ENCODE measurements around the gene ABRACL. TPM values are rescaled to one million over a fixed set of nuclear protein-coding genes. Genes with fewer than 3 reads are reported as not detected.

ABRACL gene
- polyA plus RNA-seq, 1 donor (not counting 4 experiments of a cell fraction or from before 2014, with no cell fraction given): 120 TPM

GRCh38 chr6:139008117-139008516 lies 20.4 kb upstream of the ABRACL start:
- no peak for DNase-seq (ENCODE audit: low read depth, low spot score)
- FAIRE-seq: no peak
- Histone ChIP-seq H3K36me3 (ENCODE audit: control insufficient read depth in 2 of 2, extremely low read depth in 1 of 2, insufficient read depth in 2 of 2, low read length in 2 of 2) (no peaks in the 10 kb centered on the region), H3K9me1 (ENCODE audit: control insufficient read depth, extremely low read depth, insufficient read depth, low read length) (no peaks in the 10 kb centered on the region), H3K4me2 (ENCODE audit: control insufficient read depth, extremely low read depth, insufficient read depth, low read depth, low read length) (no peak overlapping the region), H3K4me1 (ENCODE audit: control insufficient read depth, extremely low read depth, insufficient read depth, low read length) (no peaks in the 10 kb centered on the region), H3K9ac (ENCODE audit: control insufficient read depth, extremely low read depth, insufficient read depth, low read length) (no peak overlapping the region), H2AFZ (ENCODE audit: control insufficient read depth, low read length) (no peak overlapping the region), H3K4me3 (ENCODE audit: control insufficient read depth in 2 of 3, extremely low read depth in 1 of 3, insufficient read depth in 2 of 3, low read depth in 1 of 3, low read length in 3 of 3) (no peak overlapping the region), H3K79me2 (ENCODE audit: control insufficient read depth, insufficient read depth, low read length) (no peaks in the 10 kb centered on the region), H3K27me3 (ENCODE audit: control insufficient read depth, extremely low read depth, insufficient read depth, low read length) (no peaks in the 10 kb centered on the region), H4K20me1 (ENCODE audit: control insufficient read depth, extremely low read depth, insufficient read depth, low read length) (no peaks in the 10 kb centered on the region), H3K9me3 (ENCODE audit: control insufficient read depth, low read depth, low read length) (no peaks in the 10 kb centered on the region), H3K27ac (ENCODE audit: control insufficient read depth, insufficient read depth, low read length) (no peak overlapping the region)
- TF ChIP-seq, protein P1, sequence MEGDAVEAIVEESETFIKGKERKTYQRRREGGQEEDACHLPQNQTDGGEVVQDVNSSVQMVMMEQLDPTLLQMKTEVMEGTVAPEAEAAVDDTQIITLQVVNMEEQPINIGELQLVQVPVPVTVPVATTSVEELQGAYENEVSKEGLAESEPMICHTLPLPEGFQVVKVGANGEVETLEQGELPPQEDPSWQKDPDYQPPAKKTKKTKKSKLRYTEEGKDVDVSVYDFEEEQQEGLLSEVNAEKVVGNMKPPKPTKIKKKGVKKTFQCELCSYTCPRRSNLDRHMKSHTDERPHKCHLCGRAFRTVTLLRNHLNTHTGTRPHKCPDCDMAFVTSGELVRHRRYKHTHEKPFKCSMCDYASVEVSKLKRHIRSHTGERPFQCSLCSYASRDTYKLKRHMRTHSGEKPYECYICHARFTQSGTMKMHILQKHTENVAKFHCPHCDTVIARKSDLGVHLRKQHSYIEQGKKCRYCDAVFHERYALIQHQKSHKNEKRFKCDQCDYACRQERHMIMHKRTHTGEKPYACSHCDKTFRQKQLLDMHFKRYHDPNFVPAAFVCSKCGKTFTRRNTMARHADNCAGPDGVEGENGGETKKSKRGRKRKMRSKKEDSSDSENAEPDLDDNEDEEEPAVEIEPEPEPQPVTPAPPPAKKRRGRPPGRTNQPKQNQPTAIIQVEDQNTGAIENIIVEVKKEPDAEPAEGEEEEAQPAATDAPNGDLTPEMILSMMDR (optimal IDR thresholded peaks at IDR 0.05 in 1 of 3, IDR thresholded peaks at IDR 0.05 in 1 of 3, conservative IDR thresholded peaks at IDR 0.05 in 1 of 3; ENCODE audit: extremely low read depth in 1 of 3, insufficient read depth in 2 of 3, low read length in 3 of 3): no peak
- no peak for TF ChIP-seq EZH2 (IDR thresholded peaks at IDR 0.05; ENCODE audit: low read length)
- dilution Hi-C loops (cut with MboI; ENCODE audit: extremely low pct_ligation_motif_present, low sequenced_read_pairs): no loop called here

- dilution Hi-C loops (cut with MboI; ENCODE audit: extremely low pct_ligation_motif_present, low sequenced_read_pairs): no loop called here
- no peaks in the 10 kb centered on the region for H3K4me1 ChIP-seq (ENCODE audit: control insufficient read depth, extremely low read depth, insufficient read depth, low read length)
- no peak overlapping the region for H3K4me2 ChIP-seq (ENCODE audit: control insufficient read depth, extremely low read depth, insufficient read depth, low read depth, low read length)
- no peak for TF ChIP-seq EZH2 (IDR thresholded peaks at IDR 0.05; ENCODE audit: low read length)
- TF ChIP-seq, protein P1 (optimal IDR thresholded peaks at IDR 0.05 in 1 of 3, IDR thresholded peaks at IDR 0.05 in 1 of 3, conservative IDR thresholded peaks at IDR 0.05 in 1 of 3; ENCODE audit: extremely low read depth in 1 of 3, insufficient read depth in 2 of 3, low read length in 3 of 3): no peak
- no peaks in the 10 kb centered on the region for H3K27me3 ChIP-seq (ENCODE audit: control insufficient read depth, extremely low read depth, insufficient read depth, low read length)
- no peaks in the 10 kb centered on the region for H3K36me3 ChIP-seq (ENCODE audit: control insufficient read depth in 2 of 2, extremely low read depth in 1 of 2, insufficient read depth in 2 of 2, low read length in 2 of 2)
- no peaks in the 10 kb centered on the region for H3K79me2 ChIP-seq (ENCODE audit: control insufficient read depth, insufficient read depth, low read length)
- no peaks in the 10 kb centered on the region for H3K9me1 ChIP-seq (ENCODE audit: control insufficient read depth, extremely low read depth, insufficient read depth, low read length)
- H3K9ac ChIP-seq (ENCODE audit: control insufficient read depth, extremely low read depth, insufficient read depth, low read length): no peak overlapping the region
- H4K20me1 ChIP-seq (ENCODE audit: control insufficient read depth, extremely low read depth, insufficient read depth, low read length): no peaks in the 10 kb centered on the region
- H3K4me3 ChIP-seq (ENCODE audit: control insufficient read depth in 2 of 3, extremely low read depth in 1 of 3, insufficient read depth in 2 of 3, low read depth in 1 of 3, low read length in 3 of 3): no peak overlapping the region
- H3K27ac ChIP-seq (ENCODE audit: control insufficient read depth, insufficient read depth, low read length): no peak overlapping the region
- DNase-seq (ENCODE audit: low read depth, low spot score): no peak
- no peak for FAIRE-seq
- no peaks in the 10 kb centered on the region for H3K9me3 ChIP-seq (ENCODE audit: control insufficient read depth, low read depth, low read length)
- H2AFZ ChIP-seq (ENCODE audit: control insufficient read depth, low read length): no peak overlapping the region
Measured at GRCh38 chr6:139010674-139011073, 17.9 kb upstream of the ABRACL start.

Measured in keratinocyte (primary cell).